DMS79 treated with DMSO at 0.1 percent for 48 hours (cell line): Measurements from ENCODE around the gene PAQR3.
"Not testable (repeated sequence)": the region's sequence is repeated elsewhere in the genome, so short reads cannot be mapped to it uniquely, and the experiment has no call there.

Experiments
- DNase-seq: peaks from one replicate; lab custom pipeline; 2025; lab: John Stamatoyannopoulos, UW

The PAQR3 gene

GRCh38 chr4:78926826-78927225, 12.4 kb downstream of the PAQR3 start:
- DNase-seq = no peak

- no peak for DNase-seq
Observed at GRCh38 chr4:78923464-78924312, 15.6 kb downstream of the PAQR3 start.

- no peak for DNase-seq
Observed at GRCh38 chr4:78922207-78922606, 17.0 kb downstream of the PAQR3 start.

- no peak for DNase-seq
Observed at GRCh38 chr4:78910612-78911011, 28.6 kb downstream of the PAQR3 start.

- not testable (repeated sequence) for DNase-seq
Observed at GRCh38 chr4:78908974-78909373, 30.3 kb downstream of the PAQR3 start.

GRCh38 chr4:78907638-78908037, 31.6 kb downstream of the PAQR3 start:
- no peak for DNase-seq

- DNase-seq = peak; percentile 11
Observed at GRCh38 chr4:78904143-78904542, 35.1 kb downstream of the PAQR3 start.

- no peak for DNase-seq
Observed at GRCh38 chr4:78902298-78902697, 36.9 kb downstream of the PAQR3 start.

- DNase-seq = no peak
Observed at GRCh38 chr4:78901882-78902281, 37.4 kb downstream of the PAQR3 start.

GRCh38 chr4:78899302-78899701, 39.9 kb downstream of the PAQR3 start:
- DNase-seq = no peak

GRCh38 chr4:78889955-78890354, 49.3 kb downstream of the PAQR3 start:
- DNase-seq = no peak

GRCh38 chr4:78885598-78885997, 53.6 kb downstream of the PAQR3 start:
- DNase-seq = no peak

- DNase-seq = no peak
Observed at GRCh38 chr4:78880874-78881492, 58.3 kb downstream of the PAQR3 start.

GRCh38 chr4:78878031-78878430, 61.2 kb downstream of the PAQR3 start:
- DNase-seq = no peak

- DNase-seq = no peak
Observed at GRCh38 chr4:78876568-78877320, 62.5 kb downstream of the PAQR3 start.

- no peak for DNase-seq
Observed at GRCh38 chr4:78870056-78870455, 69.2 kb downstream of the PAQR3 start.

GRCh38 chr4:78868712-78869111, 70.5 kb downstream of the PAQR3 start:
- DNase-seq = not testable (repeated sequence)

GRCh38 chr4:78865451-78865850, 73.8 kb downstream of the PAQR3 start:
- DNase-seq = no peak

GRCh38 chr4:78864405-78865024, 74.7 kb downstream of the PAQR3 start:
- DNase-seq = peak; percentile 70

GRCh38 chr4:78863991-78864390, 75.2 kb downstream of the PAQR3 start:
- no peak for DNase-seq

- no peak for DNase-seq
Observed at GRCh38 chr4:78863254-78863869, 75.9 kb downstream of the PAQR3 start.

- DNase-seq = no peak
Observed at GRCh38 chr4:78862314-78862737, 76.9 kb downstream of the PAQR3 start.
